Measurements from ENCODE around the gene KIR3DL1.
"Not testable (repeated sequence)": the region's sequence is repeated elsewhere in the genome, so short reads cannot be mapped to it uniquely, and the experiment has no call there.

Gene KIR3DL1

DNA sequence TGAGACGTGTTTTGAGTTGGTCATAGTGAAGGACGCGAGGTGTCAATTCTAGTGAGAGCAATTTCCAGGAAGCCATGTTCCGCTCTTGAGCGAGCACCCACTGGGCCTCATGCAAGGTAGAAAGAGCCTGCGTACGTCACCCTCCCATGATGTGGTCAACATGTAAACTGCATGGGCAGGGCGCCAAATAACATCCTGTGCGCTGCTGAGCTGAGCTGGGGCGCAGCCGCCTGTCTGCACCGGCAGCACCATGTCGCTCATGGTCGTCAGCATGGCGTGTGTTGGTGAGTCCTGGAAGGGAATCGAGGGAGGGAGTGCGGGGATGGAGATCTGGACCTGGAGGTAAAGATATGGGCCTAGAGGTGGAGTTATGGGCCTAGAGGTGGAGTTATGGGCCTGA, at the start of gene KIR3DL1:
Gene KIR3DL1, plus strand, starts transcription at position 218 of the 400 bp plus-strand sequence.
- DNase-seq: not testable (repeated sequence)

DNA sequence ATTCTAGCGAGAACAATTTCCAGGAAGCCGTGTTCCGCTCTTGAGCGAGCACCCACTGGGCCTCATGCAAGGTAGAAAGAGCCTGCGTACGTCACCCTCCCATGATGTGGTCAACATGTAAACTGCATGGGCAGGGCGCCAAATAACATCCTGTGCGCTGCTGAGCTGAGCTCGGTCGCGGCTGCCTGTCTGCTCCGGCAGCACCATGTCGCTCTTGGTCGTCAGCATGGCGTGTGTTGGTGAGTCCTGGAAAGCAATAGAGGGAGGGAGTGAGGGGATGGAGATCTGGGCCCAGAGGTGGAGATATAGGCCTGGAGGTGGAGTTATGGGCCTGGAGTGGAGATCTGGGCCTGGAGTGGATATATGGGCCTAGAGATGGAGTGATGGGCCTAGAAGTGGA, 46.6 kb upstream of the KIR3DL1 start, which contains the start of gene KIR2DL1:
Gene KIR2DL1, plus strand, starts transcription at position 148 of the 400 bp plus-strand sequence. Its CDS starts 58 bp downstream, at position 206.
- DNase-seq: not testable (repeated sequence)

DNA sequence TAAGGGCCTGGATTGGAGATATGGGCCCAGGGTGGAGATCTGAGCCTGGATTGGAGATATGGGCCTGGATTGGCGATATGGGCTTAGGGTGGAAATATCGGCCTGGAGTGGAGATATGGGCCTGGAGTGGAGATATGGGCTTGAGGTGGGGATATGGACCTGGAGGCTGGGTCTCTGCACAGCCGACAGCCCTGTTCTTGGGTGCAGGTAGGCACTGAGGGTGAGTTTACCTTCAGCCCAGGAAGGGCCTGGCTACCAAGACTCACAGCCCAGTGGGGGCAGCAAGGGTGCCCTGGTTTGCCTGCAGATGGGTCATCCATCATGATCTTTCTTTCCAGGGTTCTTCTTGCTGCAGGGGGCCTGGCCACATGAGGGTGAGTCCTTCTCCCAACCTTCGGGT, 45.8 kb upstream of the KIR3DL1 start:
- DNase-seq: not testable (repeated sequence)

DNA sequence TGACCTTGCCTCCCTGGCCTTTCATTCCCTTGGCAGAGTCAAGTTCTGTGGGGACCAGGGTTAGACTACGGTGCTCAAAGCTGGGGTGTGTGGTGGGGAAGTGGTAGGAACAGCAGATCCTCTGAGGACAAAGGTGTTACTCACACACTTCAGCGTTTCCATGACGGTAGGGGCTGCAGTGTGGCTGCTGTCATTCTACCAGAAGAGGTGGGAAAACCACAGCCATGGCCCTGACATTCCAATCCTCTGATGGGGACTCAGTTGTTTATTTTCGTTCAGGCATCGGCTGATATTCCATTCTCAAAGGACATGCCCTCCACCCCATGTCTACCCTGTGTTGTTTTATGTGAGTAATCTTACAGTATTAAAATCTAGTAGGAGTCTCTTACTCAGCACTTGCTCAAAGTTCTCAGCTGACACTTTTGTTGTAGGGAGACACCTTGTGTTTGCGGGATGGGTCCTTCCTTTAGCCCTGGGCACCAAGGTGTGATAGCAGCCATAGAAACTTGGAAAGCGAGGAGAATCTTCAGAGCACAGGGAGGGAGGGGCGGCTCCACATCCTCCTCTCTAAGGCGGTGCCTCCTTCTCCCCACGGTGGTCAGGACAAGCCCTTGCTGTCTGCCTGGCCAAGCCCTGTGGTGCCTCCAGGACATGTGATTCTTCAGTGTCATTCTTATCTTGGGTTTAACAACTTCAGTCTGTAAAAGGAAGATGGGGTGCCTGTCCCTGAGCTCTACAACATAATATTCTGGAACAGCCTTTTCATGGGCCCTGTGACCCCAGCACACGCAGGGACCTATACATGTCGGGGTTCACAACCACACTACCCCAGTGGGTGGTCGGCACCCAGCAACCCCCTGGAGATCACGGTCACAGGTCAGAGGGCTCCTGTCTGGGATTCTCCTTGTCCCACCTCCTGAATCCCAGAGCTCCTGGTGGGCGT, 45.0 kb upstream of the KIR3DL1 start:
- not testable (repeated sequence) for DNase-seq

DNA sequence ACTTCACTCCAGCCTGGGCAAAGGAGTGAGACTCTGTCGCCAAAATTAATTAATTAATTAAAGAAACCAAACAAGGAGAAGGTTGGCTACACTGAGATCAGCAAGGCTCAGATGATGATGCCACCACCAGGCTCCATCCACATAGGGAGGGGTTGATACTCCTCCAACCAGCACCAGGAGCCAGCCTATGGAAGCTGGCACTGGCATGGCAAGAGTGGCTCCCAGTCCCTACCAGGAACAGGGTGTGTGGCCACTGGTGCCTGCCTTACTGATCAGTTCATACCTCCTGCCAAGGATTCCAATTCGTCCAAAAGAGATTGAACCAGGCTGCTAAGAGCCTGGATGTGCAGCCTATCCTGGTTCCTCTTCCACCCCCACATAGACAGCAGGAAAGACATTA, 43.6 kb upstream of the KIR3DL1 start:
- not testable (repeated sequence) for DNase-seq

DNA sequence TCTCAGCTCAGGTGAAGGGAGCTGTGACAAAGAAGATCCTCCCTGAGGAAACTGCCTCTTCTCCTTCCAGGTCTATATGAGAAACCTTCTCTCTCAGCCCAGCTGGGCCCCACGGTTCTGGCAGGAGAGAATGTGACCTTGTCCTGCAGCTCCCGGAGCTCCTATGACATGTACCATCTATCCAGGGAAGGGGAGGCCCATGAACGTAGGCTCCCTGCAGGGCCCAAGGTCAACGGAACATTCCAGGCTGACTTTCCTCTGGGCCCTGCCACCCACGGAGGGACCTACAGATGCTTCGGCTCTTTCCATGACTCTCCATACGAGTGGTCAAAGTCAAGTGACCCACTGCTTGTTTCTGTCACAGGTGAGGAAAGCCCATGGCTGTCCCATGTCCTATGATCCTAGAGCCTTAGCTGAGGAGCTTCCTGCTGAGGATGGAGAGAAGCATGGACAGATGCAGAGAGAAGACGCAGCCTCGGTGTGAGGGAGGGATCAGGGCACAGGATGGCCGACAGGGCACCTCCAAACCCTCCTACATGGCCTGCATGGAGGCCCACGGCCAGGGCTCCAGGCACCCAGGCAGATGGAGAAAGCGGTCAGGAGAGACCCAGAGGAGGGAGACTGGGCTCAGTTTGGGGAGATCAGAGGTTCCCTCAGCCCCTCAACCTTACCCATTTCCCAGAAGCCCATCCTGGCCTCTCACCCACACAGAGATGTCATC, 41.0 kb upstream of the KIR3DL1 start:
- not testable (repeated sequence) for DNase-seq

DNA sequence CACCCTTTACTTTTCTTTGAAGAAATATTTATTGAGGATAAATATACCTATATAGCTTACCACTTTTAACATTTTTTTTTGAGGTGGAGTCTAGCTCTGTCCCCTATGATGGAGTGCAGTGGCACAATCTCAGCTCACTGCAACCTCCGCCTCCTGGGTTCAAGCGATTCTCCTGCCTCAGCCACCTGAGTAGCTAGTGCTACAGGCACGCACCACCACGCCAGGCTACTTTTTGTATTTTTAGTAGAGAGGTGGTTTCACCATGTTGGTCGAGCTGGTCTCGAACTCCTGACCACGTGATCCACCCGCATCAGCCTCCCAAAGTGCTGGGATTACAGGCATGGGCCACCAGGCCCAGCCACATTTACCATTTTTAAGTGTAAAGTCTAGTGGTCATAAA, 40.4 kb upstream of the KIR3DL1 start:
- not testable (repeated sequence) for DNase-seq

DNA sequence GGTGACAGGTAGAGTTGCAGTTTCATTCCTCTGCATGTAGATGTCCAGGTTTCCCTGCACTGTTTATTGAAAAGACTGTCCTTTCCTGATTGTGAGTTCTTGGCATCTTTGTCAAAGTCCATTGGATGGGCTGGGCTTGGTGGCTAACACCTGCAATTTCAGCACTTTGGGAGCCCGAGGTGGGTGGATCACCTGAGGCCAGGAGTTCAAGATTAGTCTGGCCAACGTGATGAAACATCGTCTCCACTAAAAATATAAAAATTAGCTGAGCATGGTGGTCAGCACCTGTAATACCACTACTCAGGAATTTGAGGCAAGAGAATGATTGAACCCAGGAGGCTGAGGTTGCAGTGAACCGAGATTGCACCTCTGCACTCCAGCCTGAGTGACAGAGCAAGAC, 38.4 kb upstream of the KIR3DL1 start:
- not testable (repeated sequence) for DNase-seq

DNA sequence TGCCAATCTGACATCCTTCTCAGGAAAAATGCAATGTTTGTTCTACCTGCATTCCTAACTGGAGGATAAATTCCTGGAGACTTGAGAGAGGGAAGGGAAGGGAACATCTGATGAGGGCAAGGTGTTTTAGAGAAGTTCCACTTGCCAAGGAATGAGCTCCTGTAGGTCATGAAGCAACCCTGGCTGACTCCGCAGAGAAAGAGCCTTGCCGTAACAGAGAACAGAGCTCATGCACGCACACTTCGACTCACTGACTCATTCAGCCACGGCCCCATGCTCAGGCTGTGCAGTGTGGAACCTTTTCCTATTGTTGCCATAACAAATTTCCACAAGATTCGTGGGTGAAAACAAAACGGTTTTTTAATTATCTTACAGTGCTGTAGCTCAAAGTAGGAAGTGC, 37.4 kb upstream of the KIR3DL1 start:
- DNase-seq: not testable (repeated sequence)

DNA sequence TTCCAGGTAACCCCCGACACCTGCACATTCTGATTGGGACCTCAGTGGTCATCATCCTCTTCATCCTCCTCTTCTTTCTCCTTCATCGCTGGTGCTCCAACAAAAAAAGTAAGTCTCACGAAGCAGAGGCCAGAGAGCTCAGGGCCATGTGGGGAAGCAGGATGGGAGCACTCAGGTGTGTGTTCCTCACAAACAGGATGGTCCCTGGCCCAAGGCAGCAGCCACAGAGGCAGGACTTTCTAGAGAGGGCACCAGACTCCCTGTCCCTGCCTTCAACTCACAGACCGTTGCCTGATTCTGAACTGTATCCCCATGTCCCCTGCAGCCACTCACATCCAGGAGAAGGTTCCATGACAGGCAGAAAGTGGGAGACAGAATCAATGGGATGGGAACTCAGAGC, 33.4 kb upstream of the KIR3DL1 start:
- DNase-seq: not testable (repeated sequence)

DNA sequence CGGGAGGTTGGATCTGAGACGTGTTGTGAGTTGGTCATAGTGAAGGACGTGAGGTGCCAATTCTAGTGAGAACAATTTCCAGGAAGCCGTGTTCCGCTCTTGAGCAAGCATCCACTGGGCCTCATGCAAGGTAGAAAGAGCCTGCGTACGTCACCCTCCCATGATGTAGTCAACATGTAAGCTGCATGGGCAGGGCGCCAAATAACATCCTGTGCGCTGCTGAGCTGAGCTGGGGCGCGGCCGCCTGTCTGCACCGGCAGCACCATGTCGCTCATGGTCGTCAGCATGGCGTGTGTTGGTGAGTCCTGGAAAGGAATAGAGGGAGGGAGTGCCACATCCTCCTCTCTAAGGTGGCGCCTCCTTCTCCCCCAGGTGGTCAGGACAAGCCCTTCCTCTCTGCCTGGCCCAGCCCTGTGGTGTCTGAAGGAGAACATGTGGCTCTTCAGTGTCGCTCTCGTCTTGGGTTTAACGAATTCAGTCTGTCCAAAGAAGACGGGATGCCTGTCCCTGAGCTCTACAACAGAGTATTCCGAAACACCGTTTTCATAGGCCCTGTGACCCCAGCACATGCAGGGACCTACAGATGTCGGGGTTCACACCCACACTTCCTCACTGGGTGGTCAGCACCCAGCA, 30.1 kb upstream of the KIR3DL1 start:
- not testable (repeated sequence) for DNase-seq

DNA sequence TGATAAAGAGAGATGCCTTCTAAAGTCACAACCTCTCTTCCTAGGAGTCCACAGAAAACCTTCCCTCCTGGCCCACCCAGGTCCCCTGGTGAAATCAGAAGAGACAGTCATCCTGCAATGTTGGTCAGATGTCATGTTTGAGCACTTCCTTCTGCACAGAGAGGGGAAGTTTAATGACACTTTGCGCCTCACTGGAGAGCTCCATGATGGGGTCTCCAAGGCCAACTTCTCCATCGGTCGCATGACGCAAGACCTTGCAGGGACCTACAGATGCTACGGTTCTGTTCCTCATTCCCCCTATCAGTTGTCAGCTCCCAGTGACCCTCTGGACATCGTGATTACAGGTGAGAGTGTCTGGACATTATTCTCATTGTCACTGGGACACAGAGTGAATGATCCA, 28.1 kb upstream of the KIR3DL1 start:
- DNase-seq: not testable (repeated sequence)

DNA sequence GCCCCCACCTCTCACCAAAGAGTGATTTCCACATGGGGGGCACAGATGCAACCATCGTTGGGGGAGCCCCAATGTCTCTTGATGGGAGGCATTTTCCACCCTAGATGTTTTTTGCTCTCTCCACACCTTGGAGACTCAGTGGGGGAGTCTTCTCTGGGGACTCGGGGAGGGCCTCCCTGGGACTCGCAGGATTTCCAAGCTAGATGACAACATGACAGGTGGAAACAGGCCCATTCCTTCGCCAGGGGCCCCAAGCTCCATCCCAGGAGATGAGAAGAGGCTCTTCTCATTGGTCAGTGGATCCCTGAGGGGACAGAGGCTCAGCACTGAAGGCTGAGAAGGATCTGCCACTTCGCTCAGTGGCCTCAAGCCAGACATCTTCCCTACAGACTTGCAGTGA, 25.6 kb upstream of the KIR3DL1 start:
- DNase-seq: no peak

DNA sequence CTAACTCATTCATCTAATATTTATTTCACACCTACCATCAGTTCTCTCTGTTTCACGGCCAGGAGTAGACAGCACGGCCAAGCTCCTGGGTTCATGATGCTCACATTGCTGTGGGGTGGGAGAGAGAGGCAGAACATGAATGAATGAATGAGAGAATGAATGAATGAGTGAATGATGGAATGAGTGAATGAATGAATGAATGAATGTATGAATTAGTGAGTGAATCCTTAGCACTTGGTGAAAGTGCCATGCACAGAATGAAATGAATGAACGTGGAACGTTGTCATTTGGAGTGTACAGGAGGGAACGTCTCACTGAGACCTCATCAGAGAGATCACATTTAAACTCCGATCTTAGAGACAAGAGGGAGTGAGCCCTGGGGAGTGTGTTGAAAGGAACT, 24.8 kb upstream of the KIR3DL1 start:
- no peak for DNase-seq

DNA sequence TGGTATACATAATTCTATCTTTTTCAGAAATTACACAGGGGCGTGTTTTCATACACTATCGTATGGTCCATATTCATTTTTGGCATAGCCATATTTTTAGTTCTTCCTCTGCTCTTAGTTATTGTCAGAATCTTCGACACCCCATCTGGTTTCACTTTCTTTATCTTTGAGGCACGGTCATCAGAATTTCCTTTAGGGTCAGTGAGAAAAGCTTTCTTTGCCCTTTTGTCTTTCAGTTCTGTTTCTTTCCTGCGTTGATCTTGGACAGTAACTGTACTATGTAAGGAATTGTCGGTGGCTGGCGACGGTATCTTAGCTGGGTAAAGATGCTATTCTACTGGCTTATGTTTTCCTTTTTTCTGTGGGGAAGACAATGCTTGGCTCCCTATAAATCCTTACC, 23.5 kb upstream of the KIR3DL1 start:
- DNase-seq: no peak

DNA sequence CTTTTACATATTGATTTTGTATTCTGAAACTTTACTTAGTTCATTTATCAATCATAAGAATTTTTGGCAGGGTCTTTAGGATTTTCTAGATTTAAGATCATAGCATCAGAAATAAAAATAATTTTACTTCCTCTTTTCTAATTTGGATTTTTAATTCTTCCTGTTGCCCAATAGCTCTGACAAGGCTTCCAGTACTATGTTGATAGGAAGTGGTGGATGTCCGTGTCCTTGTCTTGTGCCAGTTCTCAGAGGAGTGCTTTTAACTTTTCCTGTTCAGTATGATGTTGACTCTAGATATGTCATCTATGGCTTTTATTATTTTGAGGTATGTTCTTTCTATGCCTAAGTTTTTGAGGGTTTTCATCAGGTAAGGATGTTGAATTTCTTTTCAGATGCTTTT, 20.5 kb upstream of the KIR3DL1 start:
- no peak for DNase-seq

DNA sequence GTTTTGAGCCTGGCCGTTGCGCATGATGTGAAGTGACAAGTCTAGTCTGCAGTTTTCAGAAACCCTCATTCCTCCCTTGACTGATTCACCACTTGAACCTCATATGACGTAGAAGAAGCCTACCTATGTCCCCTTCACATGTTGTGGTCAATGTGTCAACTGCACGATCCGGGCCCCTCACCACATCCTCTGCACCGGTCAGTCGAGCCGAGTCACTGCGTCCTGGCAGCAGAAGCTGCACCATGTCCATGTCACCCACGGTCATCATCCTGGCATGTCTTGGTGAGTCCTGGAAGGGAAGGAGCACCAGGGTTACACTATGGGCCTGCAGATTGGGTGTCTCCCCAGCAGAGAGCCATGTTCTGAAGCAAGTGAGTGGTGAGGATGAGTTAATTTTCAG, 12.9 kb upstream of the KIR3DL1 start, which contains the start of gene KIR2DL4:
Gene KIR2DL4, plus strand, starts transcription at position 201 of the 400 bp plus-strand sequence. Its CDS starts 42 bp downstream, at position 243.
- no peak for DNase-seq

DNA sequence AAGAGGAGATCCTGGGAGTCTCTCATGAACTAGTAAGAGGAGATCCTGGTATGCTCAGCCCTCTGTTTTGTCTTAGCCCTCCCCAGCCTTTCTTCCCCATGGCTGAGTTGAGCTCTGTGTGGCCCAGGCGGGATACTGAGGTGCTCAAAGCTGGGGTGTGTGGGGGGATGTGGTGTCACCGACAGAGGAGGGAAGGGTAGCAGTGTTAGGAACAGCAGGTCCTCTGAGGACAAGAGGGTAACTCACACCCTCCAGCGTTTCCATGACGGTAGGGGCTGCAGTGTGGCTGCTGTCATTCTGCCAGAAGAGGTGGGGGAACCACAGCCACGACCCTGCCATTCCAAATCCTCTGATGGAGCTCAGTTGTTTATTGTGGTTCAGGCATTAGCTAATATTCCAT, 12.2 kb upstream of the KIR3DL1 start:
- DNase-seq: no peak

DNA sequence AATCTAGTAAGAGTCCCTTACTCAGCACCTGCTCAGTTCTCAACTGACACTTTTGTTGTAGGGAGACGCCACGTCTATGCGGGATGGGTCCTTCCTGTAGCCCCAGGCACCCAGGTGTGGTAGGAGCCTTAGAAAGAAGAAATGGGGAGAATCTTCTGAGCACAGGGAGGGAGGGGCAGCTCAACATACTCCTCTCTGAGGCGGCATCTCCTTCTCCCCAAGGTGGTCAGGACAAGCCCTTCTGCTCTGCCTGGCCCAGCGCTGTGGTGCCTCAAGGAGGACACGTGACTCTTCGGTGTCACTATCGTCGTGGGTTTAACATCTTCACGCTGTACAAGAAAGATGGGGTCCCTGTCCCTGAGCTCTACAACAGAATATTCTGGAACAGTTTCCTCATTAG, 11.7 kb upstream of the KIR3DL1 start:
- no peak for DNase-seq

DNA sequence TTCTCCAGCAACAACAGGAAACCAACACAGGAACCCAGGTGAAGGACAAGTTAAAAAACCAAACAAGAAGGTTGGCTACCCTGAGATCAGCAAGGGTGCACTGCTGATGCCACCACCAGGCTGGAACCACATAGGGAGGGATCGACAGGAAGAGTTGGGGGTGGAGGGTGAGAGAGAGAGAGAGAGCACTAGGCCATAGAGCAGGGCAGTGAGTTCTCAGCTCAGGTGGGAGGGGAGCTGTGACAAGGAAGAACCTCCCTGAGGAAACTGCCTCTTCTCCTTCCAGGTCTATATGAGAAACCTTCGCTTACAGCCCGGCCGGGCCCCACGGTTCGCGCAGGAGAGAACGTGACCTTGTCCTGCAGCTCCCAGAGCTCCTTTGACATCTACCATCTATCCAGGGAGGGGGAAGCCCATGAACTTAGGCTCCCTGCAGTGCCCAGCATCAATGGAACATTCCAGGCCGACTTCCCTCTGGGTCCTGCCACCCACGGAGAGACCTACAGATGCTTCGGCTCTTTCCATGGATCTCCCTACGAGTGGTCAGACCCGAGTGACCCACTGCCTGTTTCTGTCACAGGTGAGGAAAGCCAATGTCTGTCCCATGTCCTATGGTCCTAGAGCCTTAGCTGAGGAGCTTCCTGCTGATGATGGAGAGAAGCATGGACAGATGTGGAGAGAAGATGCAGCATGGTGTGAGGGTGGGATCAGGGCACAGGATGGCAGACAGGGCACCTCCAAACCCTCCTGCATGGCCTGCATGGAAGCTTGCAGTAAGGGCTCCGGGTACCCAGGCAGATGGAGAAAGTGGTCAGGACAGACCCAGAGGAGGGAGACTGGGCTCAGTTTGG, 10.4 kb upstream of the KIR3DL1 start:
- no peak for DNase-seq

DNA sequence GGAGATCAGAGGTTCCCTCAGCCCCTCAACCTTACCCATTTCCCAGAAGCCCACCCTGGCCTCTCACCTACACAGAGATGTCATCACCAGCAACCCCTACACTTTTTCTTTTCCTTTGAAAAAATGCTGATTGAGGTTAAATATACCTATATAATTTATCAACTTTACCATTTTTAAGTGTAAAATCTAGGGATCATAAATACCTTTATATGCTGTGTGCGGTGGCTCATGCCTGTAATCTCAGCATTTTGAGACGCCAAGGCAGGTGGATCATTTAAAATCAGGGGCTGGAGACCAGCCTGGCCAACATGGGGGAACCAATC, 9.8 kb upstream of the KIR3DL1 start:
- DNase-seq: no peak

DNA sequence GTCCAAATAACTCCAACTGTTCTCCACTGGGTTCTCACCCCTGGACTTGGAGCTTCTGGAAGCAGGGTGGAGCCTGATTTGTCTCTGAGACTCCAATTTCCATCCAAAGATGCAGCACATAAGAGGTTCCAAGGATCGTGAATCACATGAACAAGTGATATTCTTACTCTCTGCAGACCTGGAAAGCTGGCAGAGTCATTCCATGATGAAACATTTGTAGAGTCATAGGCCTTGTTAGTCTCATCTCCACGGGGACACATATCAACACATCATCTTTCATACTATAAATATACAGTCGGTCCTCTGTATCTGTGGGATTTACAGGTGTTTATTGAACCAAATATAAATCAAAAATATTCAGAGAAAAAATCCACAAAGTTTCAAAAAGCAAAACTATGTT, 1.7 kb upstream of the KIR3DL1 start:
- DNase-seq: not testable (repeated sequence)
